Measurements from ENCODE around the gene CDK8.
"Not testable (repeated sequence)": the region's sequence is repeated elsewhere in the genome, so short reads cannot be mapped to it uniquely, and the experiment has no call there.

Gene CDK8

DNA sequence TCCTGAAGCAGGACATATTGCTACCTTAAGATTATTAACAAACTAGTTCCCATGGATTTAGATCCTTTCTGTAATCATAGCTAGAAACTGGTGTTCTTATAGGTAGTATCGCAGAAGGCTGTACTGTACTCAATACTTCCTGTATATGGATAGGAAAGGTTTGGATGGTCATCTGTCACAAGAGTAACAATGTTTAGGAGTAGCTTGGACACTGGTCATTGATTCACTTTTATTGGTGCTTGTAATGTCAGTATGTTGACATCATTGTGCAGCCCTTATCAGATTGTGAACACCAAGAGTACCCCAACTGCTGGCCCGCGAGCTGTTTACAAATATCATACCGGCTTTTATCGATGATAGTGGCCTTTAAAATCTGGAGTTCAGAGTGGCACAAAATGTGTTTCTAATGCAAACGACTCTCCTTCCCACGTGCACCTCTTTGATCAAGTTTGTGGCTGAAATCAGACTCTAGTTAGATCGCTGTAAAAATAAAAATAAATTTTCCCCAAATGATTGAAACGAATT, 605 bp upstream of the CDK8 start:
- DNase-seq (ENCODE audit: low read depth) = no peak

DNA sequence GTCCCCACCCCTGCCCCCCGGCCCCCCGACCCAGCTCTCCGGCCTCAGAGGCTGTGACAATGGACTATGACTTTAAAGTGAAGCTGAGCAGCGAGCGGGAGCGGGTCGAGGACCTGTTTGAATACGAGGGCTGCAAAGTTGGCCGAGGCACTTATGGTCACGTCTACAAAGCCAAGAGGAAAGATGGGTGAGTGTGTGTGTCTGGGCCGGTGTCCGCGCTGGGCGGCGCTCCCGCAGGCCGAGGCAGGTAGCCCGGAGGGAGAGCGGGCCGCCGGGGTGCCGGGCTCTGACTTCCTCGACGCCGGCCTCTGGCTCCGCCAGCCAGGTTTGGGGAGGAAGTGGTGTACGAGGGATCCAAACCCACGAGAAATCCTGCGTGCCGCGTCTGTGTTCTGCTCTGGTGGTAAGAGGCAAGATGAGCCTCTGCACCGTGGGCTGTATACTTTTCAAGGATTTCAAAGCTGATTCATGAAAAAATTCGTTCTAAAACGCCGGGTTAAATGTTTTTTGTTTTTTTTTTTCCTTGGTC, 718 bp downstream of the CDK8 start:
- peak; percentile 11 for DNase-seq (ENCODE audit: low read depth)

DNA sequence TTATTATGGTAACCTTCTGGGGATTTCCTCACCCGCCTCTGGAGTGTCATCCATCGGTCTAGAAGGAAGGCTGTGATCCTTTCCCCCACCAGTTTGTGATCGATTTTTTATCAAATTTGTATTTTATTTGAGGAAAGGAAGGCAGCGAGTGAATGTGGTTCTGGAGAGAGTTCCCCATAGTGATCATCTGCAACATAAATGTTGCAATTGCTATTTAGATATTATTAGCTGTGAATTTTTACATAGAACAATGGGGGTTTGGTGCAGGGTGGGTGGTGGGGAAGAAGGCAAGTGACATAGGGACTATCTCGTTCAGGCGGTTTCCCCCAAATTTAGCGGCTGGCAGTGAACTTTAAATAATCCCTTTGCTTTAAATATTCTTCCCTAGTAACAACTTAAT, 1.2 kb downstream of the CDK8 start:
- DNase-seq (ENCODE audit: low read depth) = no peak

GRCh38 chr13:26255691-26256277, 1.9 kb downstream of the CDK8 start:
- no peak for DNase-seq (ENCODE audit: low read depth)

- DNase-seq (ENCODE audit: low read depth) = no peak
Measured at GRCh38 chr13:26257049-26257448, 3.1 kb downstream of the CDK8 start.

DNA sequence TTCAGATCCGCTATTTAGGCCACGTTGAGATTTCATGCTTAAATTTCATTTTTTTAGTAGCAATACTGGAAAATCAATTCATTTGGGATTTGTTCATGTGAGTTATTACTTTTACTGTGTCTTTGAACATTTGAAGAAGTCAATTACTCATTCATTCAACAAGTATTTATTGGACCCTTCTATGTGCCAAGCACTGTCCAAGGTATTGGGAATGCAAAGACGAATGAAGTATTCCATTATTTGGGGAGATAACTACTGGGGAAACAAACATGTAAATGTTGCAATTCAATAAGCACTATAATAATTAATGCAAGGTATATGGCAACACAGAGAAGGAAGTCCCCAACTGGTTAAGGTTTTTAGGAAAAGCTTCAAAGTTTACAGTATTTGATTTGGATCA, 5.7 kb downstream of the CDK8 start:
- no peak for DNase-seq (ENCODE audit: low read depth)

GRCh38 chr13:26262156-26262555, 8.2 kb downstream of the CDK8 start:
- DNase-seq (ENCODE audit: low read depth) = no peak

- no peak for DNase-seq (ENCODE audit: low read depth)
Measured at GRCh38 chr13:26266311-26266710, 12.4 kb downstream of the CDK8 start.

DNA sequence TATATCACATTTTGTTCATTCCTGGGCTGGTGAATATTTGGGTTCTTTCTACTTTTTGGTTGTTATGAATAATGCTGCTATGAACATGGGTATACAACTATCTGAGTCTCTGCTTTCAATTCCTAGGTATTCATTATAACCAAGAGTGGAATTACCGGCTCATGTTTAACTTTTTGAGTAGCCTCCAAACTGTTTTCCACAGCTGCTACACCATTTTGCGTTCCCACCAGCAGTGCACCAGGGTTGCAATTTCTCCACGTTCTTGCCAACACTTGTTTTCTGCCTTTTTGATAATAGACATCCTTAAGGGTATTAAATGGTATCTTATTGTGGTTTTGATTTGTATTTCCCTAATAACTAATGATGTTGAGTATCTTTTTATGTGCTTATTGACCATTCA, 16.8 kb downstream of the CDK8 start:
- no peak for DNase-seq (ENCODE audit: low read depth)

- DNase-seq (ENCODE audit: low read depth) = no peak
Measured at GRCh38 chr13:26272621-26273020, 18.7 kb downstream of the CDK8 start.

DNA sequence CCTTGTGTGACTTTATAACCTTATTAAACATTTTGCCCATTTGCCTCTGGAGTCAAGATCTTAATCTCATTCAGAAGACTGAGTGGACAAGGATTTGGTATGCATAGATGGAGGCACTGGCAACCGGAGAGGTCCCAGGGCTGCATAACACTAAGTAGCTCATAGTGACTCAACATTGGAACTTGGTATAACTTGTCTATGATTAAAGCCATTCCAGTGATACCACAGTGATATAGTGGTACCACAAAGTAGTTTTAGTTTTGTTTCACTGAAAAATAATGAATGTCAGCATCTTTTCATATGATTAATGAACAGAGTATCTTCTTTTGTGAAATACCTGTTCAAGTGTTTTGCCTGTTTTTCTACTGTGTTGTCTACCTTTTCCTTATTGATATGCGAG, 26.4 kb downstream of the CDK8 start:
- peak; percentile 41 for DNase-seq (ENCODE audit: low read depth)

DNA sequence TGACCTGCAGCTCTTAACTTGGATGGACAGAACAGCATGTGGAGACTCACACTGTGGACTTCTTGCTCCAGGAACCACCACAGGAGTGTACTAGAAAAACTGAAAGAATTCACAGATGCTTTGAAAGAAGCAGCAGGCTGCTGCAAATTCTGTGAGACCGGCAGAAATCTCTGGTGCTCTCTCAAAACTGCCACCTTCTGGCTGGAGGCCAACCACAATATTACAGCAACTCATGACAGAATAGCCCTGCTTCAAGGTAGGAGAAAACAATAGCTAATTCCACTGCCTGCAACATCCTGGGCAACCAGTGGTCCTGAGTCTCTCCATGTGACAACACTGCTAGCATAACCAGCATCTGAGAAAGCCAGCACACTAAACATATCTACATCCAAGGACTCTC, 26.9 kb downstream of the CDK8 start:
- no peak for DNase-seq (ENCODE audit: low read depth)

DNA sequence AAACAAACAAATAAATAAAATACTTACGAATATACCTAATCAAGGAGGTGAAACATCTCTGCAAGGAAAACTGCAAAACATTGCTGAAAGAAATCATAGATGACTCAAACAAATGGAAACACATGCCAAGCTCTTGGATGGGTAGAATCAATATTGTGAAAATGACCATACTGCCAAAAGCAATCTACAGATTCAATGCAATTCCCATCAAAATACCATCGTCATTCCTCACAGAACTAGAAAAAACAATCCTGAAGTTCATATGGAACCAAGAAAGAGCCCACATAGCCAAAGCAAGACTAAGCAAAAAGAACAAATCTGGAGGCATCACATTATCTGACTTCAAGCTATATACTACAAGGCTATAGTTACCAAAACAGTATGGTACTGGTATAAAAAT, 32.0 kb downstream of the CDK8 start:
- not testable (repeated sequence) for DNase-seq (ENCODE audit: low read depth)

- DNase-seq (ENCODE audit: low read depth) = not testable (repeated sequence)
Measured at GRCh38 chr13:26288838-26289237, 34.9 kb downstream of the CDK8 start.

DNA sequence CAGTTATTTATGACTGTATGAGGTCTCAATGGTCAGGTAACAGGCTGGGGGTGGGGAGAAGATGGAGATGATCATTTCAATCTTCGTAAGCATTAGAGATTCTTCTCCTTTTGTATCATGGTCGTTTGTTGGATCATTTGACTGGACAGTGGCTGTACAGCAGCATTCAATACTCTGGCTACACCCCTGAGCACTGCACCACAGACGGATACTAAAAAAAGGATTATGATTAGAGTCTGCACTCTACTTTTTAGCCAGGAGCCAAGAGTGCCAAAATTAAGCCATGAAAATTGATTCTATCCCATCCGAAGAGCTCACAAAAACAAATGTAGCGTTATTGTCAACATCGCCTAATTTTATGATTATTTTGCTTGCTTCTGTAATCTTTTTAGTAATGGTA, 41.9 kb downstream of the CDK8 start:
- no peak for DNase-seq (ENCODE audit: low read depth)

DNA sequence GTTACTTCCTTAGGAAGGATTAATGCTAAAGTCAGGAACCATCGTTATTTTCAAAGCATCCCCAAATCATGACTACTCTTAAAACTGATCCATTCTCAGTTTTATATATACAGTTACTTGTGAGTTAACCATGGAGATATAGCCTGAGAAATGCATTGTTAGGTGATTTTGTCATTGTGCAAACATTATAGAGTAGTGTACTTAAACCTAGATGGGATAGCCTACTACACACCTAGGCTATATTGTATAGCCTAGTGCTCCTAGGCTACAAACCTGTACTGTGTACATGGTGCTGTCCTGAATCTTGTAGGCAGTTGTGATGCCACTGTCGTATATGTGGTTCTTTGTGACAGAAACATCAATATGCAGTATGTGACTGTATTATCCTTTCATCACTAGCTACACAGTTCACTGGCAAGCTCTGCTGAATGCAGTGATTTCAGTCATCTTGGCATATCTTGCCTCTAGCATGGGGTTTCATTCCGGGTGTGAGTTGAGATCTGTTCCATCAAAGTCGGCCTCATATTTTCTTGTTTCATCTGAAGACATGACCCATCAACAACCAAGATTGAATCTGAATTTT, 45.3 kb downstream of the CDK8 start:
- DNase-seq (ENCODE audit: low read depth) = no peak

DNA sequence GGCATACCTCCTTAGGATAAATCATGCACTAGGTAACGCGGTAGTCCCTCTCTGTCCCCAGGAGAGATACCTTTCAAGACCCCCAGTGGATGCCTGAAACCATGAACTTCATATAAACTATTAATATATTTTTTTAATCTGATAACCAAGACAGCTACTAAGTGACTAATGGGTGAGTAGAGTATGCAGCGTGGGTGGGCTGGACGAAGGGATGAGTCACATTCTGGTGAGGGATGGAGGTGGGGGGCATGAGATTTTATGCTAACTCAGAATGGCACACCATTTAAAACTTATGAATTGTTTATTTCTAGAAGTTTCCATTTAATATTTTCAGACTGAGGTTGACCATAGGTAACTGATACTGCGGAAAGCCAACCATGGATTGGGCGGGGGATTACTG, 46.2 kb downstream of the CDK8 start:
- DNase-seq (ENCODE audit: low read depth) = no peak

DNA sequence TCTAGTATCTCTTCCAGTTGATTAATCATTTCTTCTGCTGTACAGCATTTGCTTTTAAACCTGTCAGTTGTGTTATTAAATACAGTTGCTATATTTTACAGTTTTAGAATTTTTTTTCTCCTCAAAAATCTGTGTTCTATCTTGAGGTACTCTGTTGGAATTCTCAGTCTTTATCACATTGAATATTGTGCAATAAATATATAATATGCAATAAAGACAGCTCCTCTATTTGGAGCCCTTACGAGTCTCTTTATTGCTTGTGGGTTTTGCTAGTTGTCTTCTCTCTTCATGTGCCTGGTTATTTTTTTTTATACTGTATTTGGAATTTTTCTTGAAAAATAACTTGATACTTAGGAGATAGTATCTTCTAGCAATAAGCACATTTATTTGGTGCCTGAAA, 51.7 kb downstream of the CDK8 start:
- DNase-seq (ENCODE audit: low read depth) = no peak

GRCh38 chr13:26307701-26308100, 53.8 kb downstream of the CDK8 start:
- DNase-seq (ENCODE audit: low read depth) = no peak

- no peak for DNase-seq (ENCODE audit: low read depth)
Measured at GRCh38 chr13:26308250-26308649, 54.3 kb downstream of the CDK8 start.

- DNase-seq (ENCODE audit: low read depth) = no peak
Measured at GRCh38 chr13:26308836-26309235, 54.9 kb downstream of the CDK8 start.

- DNase-seq (ENCODE audit: low read depth) = no peak
Measured at GRCh38 chr13:26310003-26310402, 56.1 kb downstream of the CDK8 start.

DNA sequence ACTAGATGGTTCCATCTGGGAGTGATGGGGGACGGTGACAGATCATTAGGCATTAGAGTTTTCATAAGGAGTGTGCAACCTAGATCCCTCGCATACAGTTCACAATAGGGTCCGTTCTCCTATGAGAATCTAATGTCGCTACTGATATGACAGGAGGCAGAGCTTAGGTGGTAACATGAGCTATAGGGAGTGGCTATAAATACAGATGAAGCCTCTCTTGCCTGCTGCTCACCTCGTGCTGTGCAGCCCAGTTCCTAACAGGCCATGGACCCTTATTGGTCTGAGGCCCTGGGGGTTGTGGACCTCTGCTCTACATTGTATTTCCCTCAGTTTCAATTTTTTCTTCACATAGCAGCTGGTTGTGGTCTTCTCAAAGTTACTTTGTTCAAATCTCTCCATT, 56.5 kb downstream of the CDK8 start:
- DNase-seq (ENCODE audit: low read depth) = no peak

- DNase-seq (ENCODE audit: low read depth) = not testable (repeated sequence)
Measured at GRCh38 chr13:26312019-26312418, 58.1 kb downstream of the CDK8 start.

All from fibroblast of gingiva (primary cell).